ENCODE data around the gene PIEZO2.

GRCh38 chr18:11009869-11010268 lies 139.5 kb downstream of the PIEZO2 start:
- TF ChIP-seq CTCF (IDR thresholded peaks at IDR 0.05; ENCODE audit: insufficient read depth, low read depth, low read length) (no peak), EZH2 (IDR thresholded peaks at IDR 0.05; ENCODE audit: insufficient read depth, low read length) (no peak)
